ENCODE measurements around the gene PRKAR2A. TPM values are rescaled to one million over a fixed set of nuclear protein-coding genes. Genes with fewer than 3 reads are reported as not detected.

PRKAR2A gene
- total RNA-seq, 1 donor from 2014 or later: 47.6 TPM

DNA sequence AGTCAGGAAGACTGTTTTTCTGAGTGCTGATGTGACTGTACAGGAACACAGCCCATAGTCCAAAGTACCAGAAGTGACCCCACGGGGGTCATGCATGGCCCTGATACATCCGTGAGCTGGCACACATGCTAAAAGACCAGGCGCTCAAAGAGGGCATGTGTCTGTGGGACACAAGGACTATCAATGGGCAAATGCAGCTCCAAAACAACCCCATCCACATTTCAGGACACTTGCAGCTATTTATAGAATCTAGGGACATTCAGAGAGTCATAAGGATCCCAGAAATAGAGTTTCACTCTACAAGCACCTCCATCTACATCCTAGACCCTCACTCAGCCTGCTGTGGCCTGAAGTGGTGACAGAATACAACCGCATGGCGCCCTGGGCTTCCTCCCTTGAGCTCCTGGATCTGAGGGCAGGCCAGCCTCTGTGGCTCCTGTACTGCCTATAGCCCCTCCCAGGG, 34.0 kb upstream of the PRKAR2A start:
- no peak for ATAC-seq
- DNase-seq: no peak
- Histone ChIP-seq H3K27me3 (no peaks in the 10 kb centered on the region), H3K27ac (no peak overlapping the region), H3K4me3 (no peak overlapping the region), H3K36me3 (peaks cover 34% of the 10 kb centered on the region), H3K4me1 (no peaks in the 10 kb centered on the region), H3K9me3 (no peaks in the 10 kb centered on the region)
- TF ChIP-seq, protein P1, sequence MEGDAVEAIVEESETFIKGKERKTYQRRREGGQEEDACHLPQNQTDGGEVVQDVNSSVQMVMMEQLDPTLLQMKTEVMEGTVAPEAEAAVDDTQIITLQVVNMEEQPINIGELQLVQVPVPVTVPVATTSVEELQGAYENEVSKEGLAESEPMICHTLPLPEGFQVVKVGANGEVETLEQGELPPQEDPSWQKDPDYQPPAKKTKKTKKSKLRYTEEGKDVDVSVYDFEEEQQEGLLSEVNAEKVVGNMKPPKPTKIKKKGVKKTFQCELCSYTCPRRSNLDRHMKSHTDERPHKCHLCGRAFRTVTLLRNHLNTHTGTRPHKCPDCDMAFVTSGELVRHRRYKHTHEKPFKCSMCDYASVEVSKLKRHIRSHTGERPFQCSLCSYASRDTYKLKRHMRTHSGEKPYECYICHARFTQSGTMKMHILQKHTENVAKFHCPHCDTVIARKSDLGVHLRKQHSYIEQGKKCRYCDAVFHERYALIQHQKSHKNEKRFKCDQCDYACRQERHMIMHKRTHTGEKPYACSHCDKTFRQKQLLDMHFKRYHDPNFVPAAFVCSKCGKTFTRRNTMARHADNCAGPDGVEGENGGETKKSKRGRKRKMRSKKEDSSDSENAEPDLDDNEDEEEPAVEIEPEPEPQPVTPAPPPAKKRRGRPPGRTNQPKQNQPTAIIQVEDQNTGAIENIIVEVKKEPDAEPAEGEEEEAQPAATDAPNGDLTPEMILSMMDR (IDR thresholded peaks at IDR 0.05): no peak
- intact Hi-C loops (cut with DNase I): no loop called here

- Histone ChIP-seq H3K36me3 (peaks cover 37% of the 10 kb centered on the region), H3K9me3 (no peaks in the 10 kb centered on the region), H3K4me1 (no peaks in the 10 kb centered on the region), H3K27ac (no peak overlapping the region), H3K4me3 (no peak overlapping the region), H3K27me3 (no peaks in the 10 kb centered on the region)
- DNase-seq (no peak), ATAC-seq (no peak)
- intact Hi-C loops (cut with DNase I): no loop called here
- TF ChIP-seq, protein P1 (IDR thresholded peaks at IDR 0.05): no peak
Observed at GRCh38 chr3:48881006-48881405, 33.3 kb upstream of the PRKAR2A start.

DNA sequence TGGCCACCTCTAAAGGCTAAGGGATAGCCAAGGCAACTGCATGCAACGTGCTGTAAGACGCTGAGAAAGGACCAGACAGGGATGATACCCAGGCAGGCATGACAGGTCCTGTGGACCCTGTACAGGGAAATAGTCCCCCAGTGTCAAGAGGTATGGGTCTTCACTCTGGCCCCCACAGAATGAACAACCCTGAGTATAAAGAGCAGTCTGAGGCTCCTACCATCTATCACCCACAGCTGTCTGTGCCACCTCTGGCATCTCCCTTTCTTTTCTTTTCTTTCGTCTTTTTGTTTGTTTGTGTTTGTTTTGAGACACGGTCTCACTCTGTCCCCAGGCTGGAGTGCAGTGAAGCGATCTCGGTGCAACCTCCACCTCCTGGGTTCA, 32.3 kb upstream of the PRKAR2A start:
- ATAC-seq (no peak), DNase-seq (no peak)
- H3K4me1 ChIP-seq: no peaks in the 10 kb centered on the region
- H3K4me3 ChIP-seq: no peak overlapping the region
- peaks cover 39% of the 10 kb centered on the region for H3K36me3 ChIP-seq
- TF ChIP-seq, protein P1 (IDR thresholded peaks at IDR 0.05): no peak
- H3K27me3 ChIP-seq: no peaks in the 10 kb centered on the region
- intact Hi-C loops (cut with DNase I): no loop called here
- no peaks in the 10 kb centered on the region for H3K9me3 ChIP-seq
- no peak overlapping the region for H3K27ac ChIP-seq

GRCh38 chr3:48879307-48879993, 31.8 kb upstream of the PRKAR2A start:
- TF ChIP-seq, protein P1 (IDR thresholded peaks at IDR 0.05): no peak
- no peaks in the 10 kb centered on the region for H3K4me1 ChIP-seq
- H3K27me3 ChIP-seq: no peaks in the 10 kb centered on the region
- intact Hi-C loops (cut with DNase I): no loop called here
- H3K36me3 ChIP-seq: peaks cover 34% of the 10 kb centered on the region
- ATAC-seq (no peak), DNase-seq (no peak)
- H3K27ac ChIP-seq: no peak overlapping the region
- H3K4me3 ChIP-seq: no peak overlapping the region
- H3K9me3 ChIP-seq: no peaks in the 10 kb centered on the region

GRCh38 chr3:48877671-48878070, 30.0 kb upstream of the PRKAR2A start:
- Histone ChIP-seq H3K27me3 (no peaks in the 10 kb centered on the region), H3K9me3 (no peaks in the 10 kb centered on the region), H3K4me1 (no peaks in the 10 kb centered on the region), H3K36me3 (peaks cover 22% of the 10 kb centered on the region), H3K27ac (no peak overlapping the region), H3K4me3 (no peak overlapping the region)
- intact Hi-C loops (cut with DNase I): no loop called here
- ATAC-seq (no peak), DNase-seq (no peak)
- TF ChIP-seq, protein P1 (IDR thresholded peaks at IDR 0.05): no peak

Measured in upper lobe of right lung (tissue), 1 donor.